ENCODE measurements around the gene UBE2O. TPM values are rescaled to one million over a fixed set of nuclear protein-coding genes. Genes with fewer than 3 reads are reported as not detected.

Gene UBE2O
- total and polyA plus RNA-seq, 2 donors (not counting 3 experiments of a cell fraction or from before 2014, with no cell fraction given) = 13.9 to 34.1 TPM

GRCh38 chr17:76353599-76354316, 99.2 kb downstream of the UBE2O start, which contains the start of gene PRPSAP1:
PRPSAP1 (minus strand) TSS chr17:76353916; CDS start chr17:76353703, 213 bp downstream.
- CTCF ChIA-PET = interaction anchor here (0.6 to 4.5 kb wide), 16 partner anchors 10 to 251 kb away, joined by 3 to 57 read pairs (median 5); partner anchors contain the start of genes EXOC7 and SPHK1
- FAIRE-seq = peak; percentile 85

More at GRCh38 chr17:76353599-76354316, 99.2 kb downstream of the UBE2O start, which contains the start of gene PRPSAP1:
- BruUV-seq (replicated peaks) = no TSS peak
- Histone ChIP-seq H3K4me3 (replicated peaks in 1 of 3; ENCODE audit: insufficient read depth in 1 of 3, low read depth in 1 of 3, low read length in 3 of 3) (peak within 1 kb of the TSS; percentile 50 to 94 (median 56)), H3K4me2 (ENCODE audit: insufficient read depth, low read length) (peak within 1 kb of the TSS; percentile 81), H3K79me2 (ENCODE audit: control insufficient read depth, insufficient read depth, low read length) (peaks cover 27% of the 10 kb centered on the region), H3K9me1 (replicated peaks; ENCODE audit: control insufficient read depth, extremely low read depth, insufficient read depth, low read length) (no peaks in the 10 kb centered on the region), H2AFZ (ENCODE audit: low read depth, low read length) (peak within 1 kb of the TSS; percentile 93), H3K9ac (replicated peaks; ENCODE audit: extremely low read depth, insufficient read depth, low read length) (peak within 1 kb of the TSS; percentile 97), H4K20me1 (replicated peaks; ENCODE audit: control insufficient read depth, extremely low read depth, insufficient read depth, low read length) (no peaks in the 10 kb centered on the region), H3K9me3 (replicated peaks; ENCODE audit: control insufficient read depth, insufficient read depth, low read length) (no peaks in the 10 kb centered on the region), H3K27me3 (ENCODE audit: control insufficient read depth in 2 of 2, insufficient read depth in 2 of 2, low read length in 2 of 2) (no peaks in the 10 kb centered on the region), H3K36me3 (ENCODE audit: control insufficient read depth in 2 of 2, extremely low read depth in 1 of 2, insufficient read depth in 2 of 2, low read length in 2 of 2) (no peaks in the 10 kb centered on the region), H3K4me1 (ENCODE audit: control insufficient read depth, extremely low read depth, insufficient read depth, low read length) (peaks cover 10% of the 10 kb centered on the region), H3K27ac (ENCODE audit: insufficient read depth, low read depth, low read length) (peak within 1 kb of the TSS; percentile 98)
- intact Hi-C loops (cut with micrococcal nuclease) (loop anchor here (1.0 to 2.0 kb wide), 4 partner anchors 17 to 45 kb away; no protein-coding TSS in a partner anchor), dilution Hi-C loops (cut with MboI; ENCODE audit: extremely low pct_ligation_motif_present, low sequenced_read_pairs) (no loop called here)
- TF ChIP-seq POLR2AphosphoS5 (IDR thresholded peaks at IDR 0.05; ENCODE audit: insufficient read depth, low read depth, low read length) = peak; percentile 93
- TF ChIP-seq CTCF (IDR thresholded peaks at IDR 0.05; ENCODE audit: extremely low read depth in 1 of 2, insufficient read depth in 1 of 2, low read depth in 1 of 2, low read length in 2 of 2) = peak in 1 of 2 donors; percentile 52
- TF ChIP-seq MYC (IDR thresholded peaks at IDR 0.05; ENCODE audit: low read depth, low read length) = no peak
- TF ChIP-seq EZH2 (IDR thresholded peaks at IDR 0.05; ENCODE audit: borderline replicate concordance, low read depth, low read length, severe bottlenecking) = no peak
- TF ChIP-seq GATA2 (IDR thresholded peaks at IDR 0.05; ENCODE audit: insufficient read depth, insufficient read length, low read depth, low read length) = no peak
- peak; percentile 96 for TF ChIP-seq POLR2A (IDR thresholded peaks at IDR 0.05; ENCODE audit: low read depth, low read length)
- POLR2A ChIA-PET = interaction anchor here (0.6 to 1.7 kb wide), 8 partner anchors 8 to 395 kb away, joined by 3 to 10 read pairs (median 4); partner anchors contain the start of gene SPHK1
- peak; percentile 94 for DNase-seq (ENCODE audit: low read depth, low spot score)
